Stimulated activated CD4-positive, alpha-beta T cell treated with anti-CD3 and anti-CD28 coated beads, Interleukin-2, amount 100 ng/mL, for 48 hours (primary cell): ENCODE data around the gene AKT1S1.
"Not testable (repeated sequence)": the region's sequence is repeated elsewhere in the genome, so short reads cannot be mapped to it uniquely, and the experiment has no call there.

Experiments
- DNase-seq, 2 donors: peaks; one replicate each; pipeline ENCODE4 v3.0.0-alpha.2; 2020

Gene AKT1S1

GRCh38 chr19:49833599-49833998, 43.6 kb downstream of the AKT1S1 start:
- no peak for DNase-seq

GRCh38 chr19:49832556-49832955, 44.6 kb downstream of the AKT1S1 start:
- no peak for DNase-seq

- no peak for DNase-seq
Measured at GRCh38 chr19:49831592-49831991, 45.6 kb downstream of the AKT1S1 start.

GRCh38 chr19:49830766-49831165, 46.4 kb downstream of the AKT1S1 start:
- DNase-seq, result no peak

GRCh38 chr19:49829721-49830120, 47.4 kb downstream of the AKT1S1 start:
- no peak for DNase-seq

GRCh38 chr19:49829200-49829599, 48.0 kb downstream of the AKT1S1 start:
- DNase-seq, result no peak

- no peak for DNase-seq
Measured at GRCh38 chr19:49827034-49827433, 50.1 kb downstream of the AKT1S1 start.

GRCh38 chr19:49824662-49825061, 52.5 kb downstream of the AKT1S1 start:
- no peak for DNase-seq

GRCh38 chr19:49823472-49823871, 53.7 kb downstream of the AKT1S1 start:
- DNase-seq, result no peak

- no peak for DNase-seq
Measured at GRCh38 chr19:49820125-49820524, 57.0 kb downstream of the AKT1S1 start.

- not testable (repeated sequence) for DNase-seq
Measured at GRCh38 chr19:49819452-49820115, 57.6 kb downstream of the AKT1S1 start.
